Measurements from ENCODE around the gene HEXIM1. TPM values are rescaled to one million over a fixed set of nuclear protein-coding genes. Genes with fewer than 3 reads are reported as not detected.

HEXIM1 gene
- total and polyA plus RNA-seq, 2 donors: 8.8 to 33.9 TPM

DNA sequence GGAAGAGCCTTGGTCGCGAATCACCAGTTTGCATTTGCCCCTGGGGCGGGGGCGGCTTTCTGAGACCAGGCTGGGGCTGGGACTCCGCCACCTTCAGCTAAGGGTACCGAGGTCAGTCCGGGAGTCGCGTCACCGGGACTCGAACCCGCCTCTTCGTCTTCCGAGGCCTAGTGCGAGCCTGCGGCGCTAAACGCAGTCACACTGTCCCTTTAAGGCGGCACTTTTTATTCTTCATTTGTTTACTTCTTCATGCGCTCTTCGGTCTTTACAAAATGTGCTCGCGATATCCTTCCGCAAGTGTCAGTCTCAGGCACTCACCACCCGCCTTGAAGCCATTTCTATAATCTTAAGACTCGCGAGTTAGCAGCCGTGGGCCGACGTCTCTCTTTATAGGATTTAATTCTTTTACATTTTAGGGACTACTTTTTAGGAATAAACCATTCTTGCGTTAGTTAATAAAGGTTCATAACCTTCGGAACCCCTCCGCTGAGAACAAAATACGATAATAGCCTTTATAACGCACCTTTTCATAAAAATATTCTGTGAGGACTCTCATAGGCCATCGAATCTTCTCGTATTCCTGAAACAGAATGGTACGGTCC is 593 bp upstream of the HEXIM1 start:
- Histone ChIP-seq H3K4me3 (ENCODE audit: low read length in 2 of 2) (peak overlapping the region; percentile 58 to 87), H3K36me3 (ENCODE audit: control insufficient read depth in 2 of 2, insufficient read depth in 2 of 2, low read length in 1 of 2) (no peaks in the 10 kb centered on the region), H3K27ac (ENCODE audit: low read depth in 1 of 2, low read length in 1 of 2) (peak overlapping the region; percentile 93 to 97), H3K27me3 (ENCODE audit: control insufficient read depth in 2 of 2, insufficient read depth in 1 of 2, low read length in 1 of 2) (peaks cover 0 to 35% of the 10 kb centered on the region in 2 donors), H3K9me3 (ENCODE audit: control insufficient read depth in 2 of 2, insufficient read depth in 1 of 2, low read length in 1 of 2) (no peaks in the 10 kb centered on the region), H3K4me1 (ENCODE audit: control insufficient read depth in 2 of 2, insufficient read depth in 2 of 2, low read length in 2 of 2) (peaks cover 34 to 57% of the 10 kb centered on the region in 2 donors)
- under 1% methylated on average over 38 of the region's 38 CpGs for WGBS
- DNase-seq (ENCODE audit: low read depth in 6 of 9, low spot score in 9 of 9): peak; percentile 82 to 97 (median 91)

DNA sequence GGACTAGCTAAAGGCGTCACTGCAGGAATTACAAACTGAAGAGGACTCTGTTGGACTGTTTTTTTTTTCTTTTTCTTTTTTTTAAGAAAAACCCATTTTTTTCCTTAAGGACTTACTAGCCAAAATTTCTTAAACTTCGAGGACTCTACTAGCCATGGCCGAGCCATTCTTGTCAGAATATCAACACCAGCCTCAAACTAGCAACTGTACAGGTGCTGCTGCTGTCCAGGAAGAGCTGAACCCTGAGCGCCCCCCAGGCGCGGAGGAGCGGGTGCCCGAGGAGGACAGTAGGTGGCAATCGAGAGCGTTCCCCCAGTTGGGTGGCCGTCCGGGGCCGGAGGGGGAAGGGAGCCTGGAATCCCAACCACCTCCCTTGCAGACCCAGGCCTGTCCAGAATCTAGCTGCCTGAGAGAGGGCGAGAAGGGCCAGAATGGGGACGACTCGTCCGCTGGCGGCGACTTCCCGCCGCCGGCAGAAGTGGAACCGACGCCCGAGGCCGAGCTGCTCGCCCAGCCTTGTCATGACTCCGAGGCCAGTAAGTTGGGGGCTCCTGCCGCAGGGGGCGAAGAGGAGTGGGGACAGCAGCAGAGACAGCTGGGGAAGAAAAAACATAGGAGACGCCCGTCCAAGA is 878 bp downstream of the HEXIM1 start:
- Histone ChIP-seq H3K27ac (ENCODE audit: low read depth in 1 of 2, low read length in 1 of 2) (peak overlapping the region; percentile 95 to 97), H3K27me3 (ENCODE audit: control insufficient read depth in 2 of 2, insufficient read depth in 1 of 2, low read length in 1 of 2) (peaks cover 0 to 20% of the 10 kb centered on the region in 2 donors), H3K4me3 (ENCODE audit: low read length in 2 of 2) (peak overlapping the region; percentile 87 to 96), H3K9me3 (ENCODE audit: control insufficient read depth in 2 of 2, insufficient read depth in 1 of 2, low read length in 1 of 2) (no peaks in the 10 kb centered on the region), H3K4me1 (ENCODE audit: control insufficient read depth in 2 of 2, insufficient read depth in 2 of 2, low read length in 2 of 2) (peaks cover 28 to 45% of the 10 kb centered on the region in 2 donors), H3K36me3 (ENCODE audit: control insufficient read depth in 2 of 2, insufficient read depth in 2 of 2, low read length in 1 of 2) (no peaks in the 10 kb centered on the region)
- DNase-seq (ENCODE audit: low read depth in 6 of 9, low spot score in 9 of 9): peak in 5 of 9 donors; percentile 76 to 91 (median 82)
- WGBS: under 1% methylated on average over 32 of the region's 32 CpGs

DNA sequence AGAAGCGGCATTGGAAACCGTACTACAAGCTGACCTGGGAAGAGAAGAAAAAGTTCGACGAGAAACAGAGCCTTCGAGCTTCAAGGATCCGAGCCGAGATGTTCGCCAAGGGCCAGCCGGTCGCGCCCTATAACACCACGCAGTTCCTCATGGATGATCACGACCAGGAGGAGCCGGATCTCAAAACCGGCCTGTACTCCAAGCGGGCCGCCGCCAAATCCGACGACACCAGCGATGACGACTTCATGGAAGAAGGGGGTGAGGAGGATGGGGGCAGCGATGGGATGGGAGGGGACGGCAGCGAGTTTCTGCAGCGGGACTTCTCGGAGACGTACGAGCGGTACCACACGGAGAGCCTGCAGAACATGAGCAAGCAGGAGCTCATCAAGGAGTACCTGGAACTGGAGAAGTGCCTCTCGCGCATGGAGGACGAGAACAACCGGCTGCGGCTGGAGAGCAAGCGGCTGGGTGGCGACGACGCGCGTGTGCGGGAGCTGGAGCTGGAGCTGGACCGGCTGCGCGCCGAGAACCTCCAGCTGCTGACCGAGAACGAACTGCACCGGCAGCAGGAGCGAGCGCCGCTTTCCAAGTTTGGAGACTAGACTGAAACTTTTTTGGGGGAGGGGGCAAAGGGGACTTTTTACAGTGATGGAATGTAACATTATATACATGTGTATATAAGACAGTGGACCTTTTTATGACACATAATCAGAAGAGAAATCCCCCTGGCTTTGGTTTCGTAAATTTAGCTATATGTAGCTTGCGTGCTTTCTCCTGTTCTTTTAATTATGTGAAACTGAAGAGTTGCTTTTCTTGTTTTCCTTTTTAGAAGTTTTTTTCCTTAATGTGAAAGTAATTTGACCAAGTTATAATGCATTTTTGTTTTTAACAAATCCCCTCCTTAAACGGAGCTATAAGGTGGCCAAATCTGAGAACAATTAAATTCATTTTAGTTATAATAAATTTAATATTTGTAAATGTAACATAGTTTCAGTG is 1.7 kb downstream of the HEXIM1 start:
- no peaks in the 10 kb centered on the region for H3K36me3 ChIP-seq (ENCODE audit: control insufficient read depth in 2 of 2, insufficient read depth in 2 of 2, low read length in 1 of 2)
- H3K4me3 ChIP-seq (ENCODE audit: low read length in 2 of 2): peak overlapping the region; percentile 87 to 96
- peak in 4 of 9 donors; percentile 43 to 80 (median 50) for DNase-seq (ENCODE audit: low read depth in 6 of 9, low spot score in 9 of 9)
- 4% methylated on average over 56 of the region's 56 CpGs for WGBS
- peaks cover 20 to 38% of the 10 kb centered on the region in 2 donors for H3K4me1 ChIP-seq (ENCODE audit: control insufficient read depth in 2 of 2, insufficient read depth in 2 of 2, low read length in 2 of 2)
- H3K9me3 ChIP-seq (ENCODE audit: control insufficient read depth in 2 of 2, insufficient read depth in 1 of 2, low read length in 1 of 2): no peaks in the 10 kb centered on the region
- H3K27ac ChIP-seq (ENCODE audit: low read depth in 1 of 2, low read length in 1 of 2): peak overlapping the region; percentile 91 to 97
- H3K27me3 ChIP-seq (ENCODE audit: control insufficient read depth in 2 of 2, insufficient read depth in 1 of 2, low read length in 1 of 2): peaks cover 0 to 13% of the 10 kb centered on the region in 2 donors

- peaks cover 0 to 3% of the 10 kb centered on the region in 2 donors for H3K27me3 ChIP-seq (ENCODE audit: control insufficient read depth in 2 of 2, insufficient read depth in 1 of 2, low read length in 1 of 2)
- DNase-seq (ENCODE audit: low read depth in 6 of 9, low spot score in 9 of 9): no peak
- H3K27ac ChIP-seq (ENCODE audit: low read depth in 1 of 2, low read length in 1 of 2): peak overlapping the region; percentile 64 to 81
- peaks cover 18 to 36% of the 10 kb centered on the region in 2 donors for H3K4me1 ChIP-seq (ENCODE audit: control insufficient read depth in 2 of 2, insufficient read depth in 2 of 2, low read length in 2 of 2)
- H3K36me3 ChIP-seq (ENCODE audit: control insufficient read depth in 2 of 2, insufficient read depth in 2 of 2, low read length in 1 of 2): no peaks in the 10 kb centered on the region
- 80% methylated on average over 8 of the region's 8 CpGs for WGBS
- H3K4me3 ChIP-seq (ENCODE audit: low read length in 2 of 2): peak overlapping the region; percentile 44 to 96
- no peaks in the 10 kb centered on the region for H3K9me3 ChIP-seq (ENCODE audit: control insufficient read depth in 2 of 2, insufficient read depth in 1 of 2, low read length in 1 of 2)
Observed at GRCh38 chr17:45150911-45151809, 2.9 kb downstream of the HEXIM1 start.

DNA sequence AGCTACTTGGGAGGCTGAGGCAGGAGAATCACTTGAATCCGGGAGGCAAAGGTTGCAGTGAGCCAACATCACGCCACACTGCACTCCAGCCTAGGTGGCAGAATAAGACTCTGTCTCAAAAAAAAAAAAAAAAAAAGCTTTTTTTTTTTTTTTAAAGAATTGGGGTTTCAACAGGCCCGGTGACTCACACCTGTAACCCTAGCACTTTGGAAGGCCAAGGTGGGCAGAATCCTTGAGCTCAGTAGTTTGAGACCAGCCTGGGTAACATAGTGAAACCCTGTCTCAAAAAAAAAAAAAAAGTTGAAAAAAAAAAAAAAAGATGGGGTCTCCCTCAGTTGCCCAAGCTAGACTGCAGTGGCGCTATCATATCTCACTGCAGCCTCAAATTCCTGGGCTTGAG is 6.8 kb downstream of the HEXIM1 start:
- no peaks in the 10 kb centered on the region for H3K36me3 ChIP-seq (ENCODE audit: control insufficient read depth in 2 of 2, insufficient read depth in 2 of 2, low read length in 1 of 2)
- H3K4me1 ChIP-seq (ENCODE audit: control insufficient read depth in 2 of 2, insufficient read depth in 2 of 2, low read length in 2 of 2): peaks cover 21 to 27% of the 10 kb centered on the region in 2 donors
- 97% methylated on average over 4 of the region's 4 CpGs for WGBS
- no peak for DNase-seq (ENCODE audit: low read depth in 6 of 9, low spot score in 9 of 9)
- H3K27ac ChIP-seq (ENCODE audit: low read depth in 1 of 2, low read length in 1 of 2): no peak overlapping the region
- H3K27me3 ChIP-seq (ENCODE audit: control insufficient read depth in 2 of 2, insufficient read depth in 1 of 2, low read length in 1 of 2): no peaks in the 10 kb centered on the region
- H3K4me3 ChIP-seq (ENCODE audit: low read length in 2 of 2): no peak overlapping the region
- no peaks in the 10 kb centered on the region for H3K9me3 ChIP-seq (ENCODE audit: control insufficient read depth in 2 of 2, insufficient read depth in 1 of 2, low read length in 1 of 2)

DNA sequence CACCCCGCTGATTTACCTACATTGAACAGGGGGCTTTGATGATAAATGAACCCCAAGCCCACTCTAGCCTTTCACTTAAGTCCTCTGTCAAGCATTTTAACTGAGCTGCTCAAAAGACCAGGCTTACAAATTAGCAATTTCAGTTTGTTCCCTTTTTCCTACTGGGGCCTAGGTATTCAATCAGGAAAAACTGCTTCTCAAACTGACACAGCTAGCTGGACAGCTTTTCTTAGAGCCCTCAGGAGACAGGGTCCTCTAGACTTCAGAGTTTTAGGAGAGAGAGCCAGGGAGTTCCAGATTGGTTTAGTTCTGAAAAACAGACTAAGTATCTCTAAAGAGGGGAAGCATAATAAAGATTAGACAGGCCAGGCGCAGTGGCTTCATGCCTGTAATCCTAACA is 7.2 kb downstream of the HEXIM1 start:
- WGBS: 96% methylated on average over 2 of the region's 2 CpGs
- H3K36me3 ChIP-seq (ENCODE audit: control insufficient read depth in 2 of 2, insufficient read depth in 2 of 2, low read length in 1 of 2): no peaks in the 10 kb centered on the region
- no peaks in the 10 kb centered on the region for H3K9me3 ChIP-seq (ENCODE audit: control insufficient read depth in 2 of 2, insufficient read depth in 1 of 2, low read length in 1 of 2)
- H3K27me3 ChIP-seq (ENCODE audit: control insufficient read depth in 2 of 2, insufficient read depth in 1 of 2, low read length in 1 of 2): no peaks in the 10 kb centered on the region
- H3K4me3 ChIP-seq (ENCODE audit: low read length in 2 of 2): no peak overlapping the region
- H3K4me1 ChIP-seq (ENCODE audit: control insufficient read depth in 2 of 2, insufficient read depth in 2 of 2, low read length in 2 of 2): peaks cover 21 to 27% of the 10 kb centered on the region in 2 donors
- peak overlapping the region in 1 of 2 donors; percentile 15 for H3K27ac ChIP-seq (ENCODE audit: low read depth in 1 of 2, low read length in 1 of 2)
- no peak for DNase-seq (ENCODE audit: low read depth in 6 of 9, low spot score in 9 of 9)

DNA sequence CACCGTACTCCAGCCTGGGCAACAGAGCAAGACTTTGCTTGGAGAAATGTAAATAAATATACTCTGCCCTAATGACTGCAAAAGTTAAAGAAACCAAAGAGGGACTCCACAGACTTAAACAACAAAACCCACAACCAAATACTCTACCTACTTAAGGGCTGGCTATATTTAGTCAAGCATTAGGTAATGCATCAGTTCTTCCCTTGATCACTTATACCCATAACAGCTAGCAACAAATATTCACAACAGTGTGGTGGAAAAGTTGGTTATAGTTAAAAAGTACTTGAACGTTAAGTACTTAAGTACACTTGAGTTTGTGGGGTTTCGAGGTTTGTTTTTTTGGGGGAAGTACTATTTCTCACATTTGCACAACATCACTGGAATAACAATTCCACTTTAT is 8.0 kb downstream of the HEXIM1 start:
- no peaks in the 10 kb centered on the region for H3K27me3 ChIP-seq (ENCODE audit: control insufficient read depth in 2 of 2, insufficient read depth in 1 of 2, low read length in 1 of 2)
- H3K9me3 ChIP-seq (ENCODE audit: control insufficient read depth in 2 of 2, insufficient read depth in 1 of 2, low read length in 1 of 2): no peaks in the 10 kb centered on the region
- peaks cover 15 to 19% of the 10 kb centered on the region in 2 donors for H3K4me1 ChIP-seq (ENCODE audit: control insufficient read depth in 2 of 2, insufficient read depth in 2 of 2, low read length in 2 of 2)
- H3K4me3 ChIP-seq (ENCODE audit: low read length in 2 of 2): no peak overlapping the region
- no peak for DNase-seq (ENCODE audit: low read depth in 6 of 9, low spot score in 9 of 9)
- H3K27ac ChIP-seq (ENCODE audit: low read depth in 1 of 2, low read length in 1 of 2): no peak overlapping the region
- 96% methylated on average over 3 of the region's 3 CpGs for WGBS
- H3K36me3 ChIP-seq (ENCODE audit: control insufficient read depth in 2 of 2, insufficient read depth in 2 of 2, low read length in 1 of 2): no peaks in the 10 kb centered on the region

All from thymus (tissue), 11 donors.